CD4-positive, alpha-beta T cell (primary cell): ENCODE results near the gene SOX5. TPM values are rescaled to one million over a fixed set of nuclear protein-coding genes. Genes with fewer than 3 reads are reported as not detected.

ENCODE experiments used
- ATAC-seq: fragments of 200-7000 bp; cut with Tn5 transposase; one replicate; pipeline ENCODE4 v1.10.0; 2022; ENCODE audit warnings: mild to moderate bottlenecking; ENCODE audit not compliant: poor library complexity
- CTCF ChIA-PET: fragments of 350-600 bp; sonication (Branson Sonifier 250); formaldehyde crosslinking; loops from one replicate; lab custom pipeline; 2021; ENCODE audit warnings: antibody characterized with exemption, inconsistent platforms; lab: Charles Lee
- POLR2A ChIA-PET: fragments of 350-600 bp; sonication (Branson Sonifier 250); formaldehyde crosslinking; loops from one replicate; lab custom pipeline; 2021; ENCODE audit warnings: antibody characterized with exemption, inconsistent platforms; lab: Charles Lee
- DNase-seq, 14 experiments: peaks; one replicate each; pipeline ENCODE4 v3.0.0-alpha.2; 2013 to 2020; ENCODE audit warnings: mixed read lengths in 2 of 14
- H3K27ac ChIP-seq, 2 donors: one replicate each; pipeline versions ENCODE4 v1.5.1 to v1.7.0; 2013; ENCODE audit warnings: low read length in 2 of 2, low read depth in 1 of 2, mild to moderate bottlenecking in 1 of 2
- H3K27me3 ChIP-seq, 2 experiments: 1 replicate in 1 of 2; 2 replicates in 1 of 2; pipeline versions ENCODE4 v1.6.1 to v1.7.0; 2013; ENCODE audit warnings: low read length in 2 of 2, control low read depth in 1 of 2, mild to moderate bottlenecking in 1 of 2, moderate library complexity in 1 of 2; ENCODE audit not compliant: insufficient read depth in 2 of 2, control insufficient read depth in 1 of 2
- H3K36me3 ChIP-seq: one replicate; pipeline ENCODE4 v1.6.1; 2013; ENCODE audit warnings: low read length, control low read depth; ENCODE audit not compliant: insufficient read depth
- H3K4me1 ChIP-seq: one replicate; pipeline ENCODE4 v1.6.1; 2013; ENCODE audit warnings: low read length, control low read depth; ENCODE audit not compliant: insufficient read depth
- H3K4me3 ChIP-seq: one replicate; pipeline ENCODE4 v1.5.1; 2013; ENCODE audit warnings: mild to moderate bottlenecking, low read length, moderate library complexity
- H3K9me3 ChIP-seq, 2 experiments: 1 replicate in 1 of 2; 2 replicates in 1 of 2; pipeline versions ENCODE4 v1.6.1 to v1.7.0; 2013; ENCODE audit warnings: low read length in 2 of 2, mild to moderate bottlenecking in 2 of 2, control low read depth in 1 of 2, moderate library complexity in 1 of 2; ENCODE audit not compliant: control insufficient read depth in 1 of 2, insufficient read depth in 1 of 2
- H3K27ac Mint-ChIP-seq: one replicate; pipeline ENCODE4 v1.8.0; 2020; ENCODE audit warnings: mixed read lengths
- H3K27me3 Mint-ChIP-seq: one replicate; pipeline ENCODE4 v1.8.0; 2021; ENCODE audit warnings: mixed read lengths
- H3K36me3 Mint-ChIP-seq: one replicate; pipeline ENCODE4 v1.8.0; 2021; ENCODE audit warnings: low read depth, mixed read lengths
- H3K4me1 Mint-ChIP-seq: one replicate; pipeline ENCODE4 v1.8.0; 2021; ENCODE audit warnings: low read depth, mixed read lengths
- H3K4me3 Mint-ChIP-seq: one replicate; pipeline ENCODE4 v1.8.0; 2020; ENCODE audit warnings: mild to moderate bottlenecking, mixed read lengths
- H3K9me3 Mint-ChIP-seq: one replicate; pipeline ENCODE4 v1.8.0; 2020; ENCODE audit warnings: mixed read lengths
- intact Hi-C, 2 experiments: fragments of 100-400 bp; cut with DNase I in 1 of 2; cut with micrococcal nuclease in 1 of 2; formaldehyde crosslinking; loops; one replicate each; pipeline versions ENCODE4 v1.15.1 to v1.9.0; 2023 to 2025; cut with DNase I, micrococcal nuclease
- total RNA-seq, 174 experiments: library from RNA in 2 of 174; stranded (reverse) in 2 of 174; gene quantifications; one replicate each; pipeline ENCODE4 v1.2.3 and lab custom pipeline; 2021 to 2026
- TF ChIP-seq, protein P1 (sequence below): fragments of 200-600 bp; IDR thresholded peaks from one replicate; pipeline ENCODE4 v1.8.0; 2022; ENCODE audit warnings: antibody characterized with exemption, mild to moderate bottlenecking

SOX5 gene
- total RNA-seq, 2 experiments from 2014 or later, result not detected

DNA sequence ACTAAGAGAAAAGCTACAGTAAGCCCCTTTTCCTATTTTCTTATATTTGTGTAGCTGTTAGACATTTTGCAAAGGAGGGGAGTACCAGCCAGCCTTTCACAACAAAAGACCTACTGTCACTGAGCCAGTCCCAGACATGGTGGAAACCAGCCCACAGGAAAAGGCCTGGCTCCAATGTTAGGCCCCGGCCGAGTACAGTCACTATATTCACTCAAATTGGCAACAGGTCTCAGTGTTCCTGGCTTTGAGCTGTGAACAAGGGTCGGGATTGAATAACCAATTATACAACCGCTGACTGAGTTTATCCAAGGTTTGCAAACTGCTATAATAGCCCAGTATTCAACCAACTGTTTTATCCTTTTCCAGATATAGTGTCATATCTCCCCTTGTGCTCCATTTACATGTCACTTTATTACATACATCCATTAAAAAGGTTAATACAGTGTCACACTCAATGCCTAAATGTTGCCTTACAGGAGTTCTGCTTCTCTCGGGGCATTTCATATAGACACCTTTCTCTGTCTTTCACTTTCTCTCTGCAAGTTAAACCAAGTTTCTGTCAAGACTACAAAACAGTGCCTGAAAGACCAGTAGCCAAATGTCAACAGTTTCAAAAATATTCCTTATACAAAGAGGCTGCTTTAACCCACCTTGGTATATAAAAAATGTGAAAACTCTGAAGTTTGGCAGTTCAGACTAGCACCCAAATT, 178.1 kb downstream of the SOX5 start:
- Histone ChIP-seq H3K27ac (no peak overlapping the region), H3K36me3 (no peaks in the 10 kb centered on the region), H3K4me1 (no peaks in the 10 kb centered on the region), H3K27me3 (no peaks in the 10 kb centered on the region), H3K9me3 (no peaks in the 10 kb centered on the region), H3K4me3 (no peak overlapping the region)
- H3K4me1 Mint-ChIP-seq, result no peaks in the 10 kb centered on the region
- no peaks in the 10 kb centered on the region for H3K9me3 Mint-ChIP-seq
- H3K4me3 Mint-ChIP-seq, result no peak overlapping the region
- no peak for DNase-seq
- no peak overlapping the region for H3K27ac Mint-ChIP-seq
- intact Hi-C loops, result no loop called here
- no peak for ATAC-seq
- TF ChIP-seq, protein P1, sequence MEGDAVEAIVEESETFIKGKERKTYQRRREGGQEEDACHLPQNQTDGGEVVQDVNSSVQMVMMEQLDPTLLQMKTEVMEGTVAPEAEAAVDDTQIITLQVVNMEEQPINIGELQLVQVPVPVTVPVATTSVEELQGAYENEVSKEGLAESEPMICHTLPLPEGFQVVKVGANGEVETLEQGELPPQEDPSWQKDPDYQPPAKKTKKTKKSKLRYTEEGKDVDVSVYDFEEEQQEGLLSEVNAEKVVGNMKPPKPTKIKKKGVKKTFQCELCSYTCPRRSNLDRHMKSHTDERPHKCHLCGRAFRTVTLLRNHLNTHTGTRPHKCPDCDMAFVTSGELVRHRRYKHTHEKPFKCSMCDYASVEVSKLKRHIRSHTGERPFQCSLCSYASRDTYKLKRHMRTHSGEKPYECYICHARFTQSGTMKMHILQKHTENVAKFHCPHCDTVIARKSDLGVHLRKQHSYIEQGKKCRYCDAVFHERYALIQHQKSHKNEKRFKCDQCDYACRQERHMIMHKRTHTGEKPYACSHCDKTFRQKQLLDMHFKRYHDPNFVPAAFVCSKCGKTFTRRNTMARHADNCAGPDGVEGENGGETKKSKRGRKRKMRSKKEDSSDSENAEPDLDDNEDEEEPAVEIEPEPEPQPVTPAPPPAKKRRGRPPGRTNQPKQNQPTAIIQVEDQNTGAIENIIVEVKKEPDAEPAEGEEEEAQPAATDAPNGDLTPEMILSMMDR, result no peak
- no peaks in the 10 kb centered on the region for H3K27me3 Mint-ChIP-seq
- H3K36me3 Mint-ChIP-seq, result no peaks in the 10 kb centered on the region
- CTCF ChIA-PET, result no interaction called here
- POLR2A ChIA-PET, result no interaction called here

DNA sequence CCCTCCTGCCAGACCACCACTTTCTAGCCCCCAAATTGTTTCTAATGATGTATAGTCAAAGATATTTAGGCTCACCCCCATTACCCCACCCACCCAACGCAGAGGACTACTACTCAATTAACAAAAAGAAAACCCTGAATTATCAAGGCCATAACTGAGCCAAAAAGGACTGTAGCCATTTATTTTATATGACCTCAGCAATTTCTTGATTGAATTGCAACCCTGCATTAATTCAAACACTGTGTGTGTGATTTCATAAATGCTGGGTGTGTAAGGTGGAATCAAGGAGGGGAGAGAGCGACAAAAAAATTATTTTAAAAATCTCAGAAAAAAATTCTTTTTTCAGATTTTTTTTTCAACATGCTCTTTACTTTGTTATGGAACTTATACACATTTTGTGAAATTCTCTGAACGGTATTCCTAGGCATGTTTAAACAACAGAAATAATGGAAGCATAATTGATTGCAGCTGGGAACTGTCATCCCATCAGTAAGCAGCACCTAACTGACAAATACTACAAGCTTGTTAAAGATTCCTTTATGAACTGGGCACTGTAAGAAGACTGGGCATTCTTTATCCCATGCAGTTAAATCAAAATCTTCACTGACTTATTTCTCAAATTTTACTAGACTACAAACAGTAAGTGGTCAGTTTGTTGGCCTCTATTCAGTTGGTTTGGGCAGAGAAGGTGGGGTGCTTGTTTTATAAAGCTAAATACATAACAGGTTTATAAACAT, 179.1 kb downstream of the SOX5 start:
- Mint-ChIP-seq H3K27me3 (no peaks in the 10 kb centered on the region), H3K36me3 (no peaks in the 10 kb centered on the region)
- POLR2A ChIA-PET, result no interaction called here

DNA sequence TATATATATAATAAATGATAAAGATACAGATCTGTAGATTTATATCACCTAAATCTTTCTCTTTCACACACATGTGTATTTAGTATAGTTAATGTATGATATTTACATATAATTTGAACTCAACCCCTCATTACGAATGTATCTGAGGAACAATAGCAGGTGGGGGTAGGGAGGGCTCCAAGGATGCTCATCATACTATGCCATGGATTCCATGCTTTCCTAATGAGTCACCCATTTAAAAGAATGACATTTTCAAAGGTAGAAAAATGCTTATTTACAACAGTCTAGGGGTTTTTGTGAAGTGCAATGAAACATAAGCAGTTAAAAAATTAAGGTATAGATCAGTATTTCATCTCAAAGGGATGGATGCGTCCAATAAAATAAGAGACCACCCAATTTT, 181.6 kb downstream of the SOX5 start:
- Histone ChIP-seq H3K36me3 (no peaks in the 10 kb centered on the region), H3K4me3 (no peak overlapping the region), H3K9me3 (no peaks in the 10 kb centered on the region), H3K27ac (no peak overlapping the region), H3K4me1 (no peaks in the 10 kb centered on the region), H3K27me3 (no peaks in the 10 kb centered on the region)
- no peaks in the 10 kb centered on the region for H3K9me3 Mint-ChIP-seq
- H3K4me3 Mint-ChIP-seq, result no peak overlapping the region
- intact Hi-C loops, result no loop called here
- TF ChIP-seq, protein P1, result no peak
- ATAC-seq, result no peak
- CTCF ChIA-PET, result no interaction called here
- H3K27me3 Mint-ChIP-seq, result no peaks in the 10 kb centered on the region
- POLR2A ChIA-PET, result no interaction called here
- no peaks in the 10 kb centered on the region for H3K4me1 Mint-ChIP-seq
- no peaks in the 10 kb centered on the region for H3K36me3 Mint-ChIP-seq
- DNase-seq, result no peak
- no peak overlapping the region for H3K27ac Mint-ChIP-seq

More for the DNA sequence above, 179.1 kb downstream of the SOX5 start:
- H3K27ac Mint-ChIP-seq, result no peak overlapping the region
- intact Hi-C loops, result no loop called here
- Histone ChIP-seq H3K27ac (no peak overlapping the region), H3K4me1 (no peaks in the 10 kb centered on the region), H3K27me3 (no peaks in the 10 kb centered on the region), H3K36me3 (no peaks in the 10 kb centered on the region), H3K9me3 (no peaks in the 10 kb centered on the region), H3K4me3 (no peak overlapping the region)
- CTCF ChIA-PET, result no interaction called here
- no peaks in the 10 kb centered on the region for H3K4me1 Mint-ChIP-seq
- TF ChIP-seq, protein P1, result no peak
- DNase-seq (no peak), ATAC-seq (no peak)
- no peaks in the 10 kb centered on the region for H3K9me3 Mint-ChIP-seq
- H3K4me3 Mint-ChIP-seq, result no peak overlapping the region
